VCaP (cell line): ENCODE measurements around the gene TMEM91.

Source experiments
- H3K27ac ChIP-seq: fragments of 450-650 bp; 2 replicates; pipeline ENCODE4 v1.5.1; 2017
- TF ChIP-seq, protein P1 (sequence below): fragments of 450-650 bp; conservative IDR thresholded peaks from 2 replicates; pipeline ENCODE4 v1.5.1; 2017; ENCODE audit warnings: mild to moderate bottlenecking, moderate library complexity

Gene TMEM91

DNA sequence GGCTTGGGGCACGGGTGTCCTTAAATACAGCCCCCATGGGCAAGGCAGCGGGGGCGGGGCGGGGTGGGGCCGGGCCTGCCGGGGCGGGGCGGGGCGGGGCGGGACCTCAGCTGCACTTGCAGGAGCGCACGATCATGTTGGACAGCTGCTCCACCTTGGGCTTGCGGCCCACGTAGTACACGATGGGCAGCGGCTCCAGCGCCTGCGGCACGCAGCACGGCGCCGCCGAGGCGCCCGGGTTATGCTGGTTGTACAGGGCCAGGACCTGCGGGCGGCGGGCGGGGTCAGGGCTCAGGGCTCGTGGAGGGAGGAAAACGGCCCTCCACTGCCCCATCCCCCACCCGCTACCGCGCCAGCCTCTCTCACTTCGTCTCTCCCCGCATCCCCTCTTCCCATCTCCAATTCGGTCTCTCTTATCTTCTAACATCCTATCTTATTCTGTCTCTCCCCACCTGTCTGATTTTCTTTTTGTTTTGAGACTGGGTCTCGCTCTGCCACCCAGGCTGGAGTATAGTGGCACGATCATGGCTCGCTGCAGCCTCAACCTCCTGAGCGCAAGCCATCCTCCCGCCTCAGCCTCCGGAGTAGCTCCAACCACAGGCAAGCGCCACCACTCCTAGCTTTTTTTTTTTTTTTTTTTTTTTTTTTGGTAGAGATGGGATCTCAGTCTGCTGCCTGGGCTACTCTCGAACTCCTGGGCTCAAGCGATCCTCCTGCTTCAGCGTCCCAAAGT lies 45.2 kb upstream of the TMEM91 start:
- TF ChIP-seq, protein P1, sequence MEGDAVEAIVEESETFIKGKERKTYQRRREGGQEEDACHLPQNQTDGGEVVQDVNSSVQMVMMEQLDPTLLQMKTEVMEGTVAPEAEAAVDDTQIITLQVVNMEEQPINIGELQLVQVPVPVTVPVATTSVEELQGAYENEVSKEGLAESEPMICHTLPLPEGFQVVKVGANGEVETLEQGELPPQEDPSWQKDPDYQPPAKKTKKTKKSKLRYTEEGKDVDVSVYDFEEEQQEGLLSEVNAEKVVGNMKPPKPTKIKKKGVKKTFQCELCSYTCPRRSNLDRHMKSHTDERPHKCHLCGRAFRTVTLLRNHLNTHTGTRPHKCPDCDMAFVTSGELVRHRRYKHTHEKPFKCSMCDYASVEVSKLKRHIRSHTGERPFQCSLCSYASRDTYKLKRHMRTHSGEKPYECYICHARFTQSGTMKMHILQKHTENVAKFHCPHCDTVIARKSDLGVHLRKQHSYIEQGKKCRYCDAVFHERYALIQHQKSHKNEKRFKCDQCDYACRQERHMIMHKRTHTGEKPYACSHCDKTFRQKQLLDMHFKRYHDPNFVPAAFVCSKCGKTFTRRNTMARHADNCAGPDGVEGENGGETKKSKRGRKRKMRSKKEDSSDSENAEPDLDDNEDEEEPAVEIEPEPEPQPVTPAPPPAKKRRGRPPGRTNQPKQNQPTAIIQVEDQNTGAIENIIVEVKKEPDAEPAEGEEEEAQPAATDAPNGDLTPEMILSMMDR = no peak

DNA sequence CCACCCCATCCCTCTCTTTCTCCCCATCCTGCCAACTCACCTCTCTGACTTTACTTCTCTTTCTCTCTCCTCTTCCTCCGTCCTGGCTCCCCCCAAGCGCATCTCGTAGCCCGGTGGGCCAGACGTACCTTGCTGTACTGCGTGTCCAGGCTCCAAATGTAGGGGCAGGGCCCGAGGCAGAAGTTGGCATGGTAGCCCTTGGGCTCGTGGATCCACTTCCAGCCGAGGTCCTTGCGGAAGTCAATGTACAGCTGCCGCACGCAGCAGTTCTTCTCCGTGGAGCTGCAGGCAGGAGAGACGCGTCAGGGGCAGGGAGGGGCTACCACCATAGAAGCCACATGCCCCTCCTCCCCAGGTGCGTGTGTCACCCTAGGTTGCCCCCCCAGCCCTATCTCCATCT lies 44.3 kb upstream of the TMEM91 start:
- TF ChIP-seq, protein P1 = no peak
- H3K27ac ChIP-seq = no peak overlapping the region

More for the DNA sequence above, 45.2 kb upstream of the TMEM91 start:
- H3K27ac ChIP-seq = no peak overlapping the region

DNA sequence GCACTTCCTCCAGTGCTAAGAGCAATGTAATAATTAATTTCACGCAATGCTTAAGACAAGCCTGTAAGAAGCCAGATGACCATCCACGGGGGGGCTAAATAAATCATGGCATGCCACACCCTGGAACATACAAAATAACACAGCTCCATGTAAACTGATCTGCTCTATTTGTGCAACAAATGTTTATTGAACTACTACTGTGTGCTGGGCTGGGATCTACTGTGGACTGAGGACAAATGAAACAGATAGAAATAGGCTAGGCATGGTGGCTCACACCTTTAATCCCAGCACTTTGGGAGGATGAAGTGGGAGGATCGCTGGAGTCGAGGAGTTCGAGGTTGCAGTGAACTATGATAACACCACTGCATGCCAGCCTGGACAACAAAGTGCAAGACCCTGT lies 43.9 kb upstream of the TMEM91 start:
- TF ChIP-seq, protein P1 = no peak

DNA sequence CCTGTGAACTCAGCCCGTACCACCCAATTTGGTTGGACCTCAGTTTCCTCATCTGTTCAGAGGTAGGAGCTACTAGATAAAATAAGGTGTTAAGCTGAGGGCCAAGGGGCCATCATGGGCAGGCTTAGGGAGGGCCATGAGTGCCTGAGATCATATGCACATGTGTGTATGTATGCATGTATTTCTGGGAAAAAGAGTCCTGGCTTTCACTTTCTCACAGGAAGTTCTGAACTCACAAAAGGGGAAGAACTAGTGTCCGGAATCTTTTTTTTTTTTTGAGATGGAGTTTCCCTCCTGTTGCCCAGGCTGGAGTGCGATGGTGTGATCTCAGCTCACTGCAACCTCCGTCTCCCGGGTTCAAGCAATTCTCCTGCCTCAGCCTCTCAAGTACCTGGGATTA lies 41.5 kb upstream of the TMEM91 start:
- no peak overlapping the region for H3K27ac ChIP-seq
- TF ChIP-seq, protein P1 = no peak

More for the DNA sequence above, 43.9 kb upstream of the TMEM91 start:
- no peak overlapping the region for H3K27ac ChIP-seq

DNA sequence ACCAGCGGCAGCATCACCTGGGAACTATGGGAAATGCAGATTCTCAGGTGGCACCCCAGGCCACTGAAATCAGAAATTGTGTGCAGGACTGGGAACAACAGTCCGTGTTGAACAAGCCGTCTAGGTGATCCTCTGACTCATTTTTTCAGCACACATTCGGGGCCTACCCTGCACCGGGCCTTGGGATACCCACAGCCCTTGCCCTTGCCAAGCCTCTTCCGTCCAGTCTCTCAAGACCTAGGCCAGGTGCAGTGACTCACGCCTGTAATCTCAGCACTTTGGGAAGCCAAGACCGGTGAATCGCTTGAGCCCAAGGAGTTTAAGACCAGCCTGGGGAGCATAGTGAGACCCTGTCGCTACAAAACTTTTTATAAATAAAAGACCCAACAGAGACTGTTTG lies 40.9 kb upstream of the TMEM91 start:
- no peak overlapping the region for H3K27ac ChIP-seq
- TF ChIP-seq, protein P1 = no peak

DNA sequence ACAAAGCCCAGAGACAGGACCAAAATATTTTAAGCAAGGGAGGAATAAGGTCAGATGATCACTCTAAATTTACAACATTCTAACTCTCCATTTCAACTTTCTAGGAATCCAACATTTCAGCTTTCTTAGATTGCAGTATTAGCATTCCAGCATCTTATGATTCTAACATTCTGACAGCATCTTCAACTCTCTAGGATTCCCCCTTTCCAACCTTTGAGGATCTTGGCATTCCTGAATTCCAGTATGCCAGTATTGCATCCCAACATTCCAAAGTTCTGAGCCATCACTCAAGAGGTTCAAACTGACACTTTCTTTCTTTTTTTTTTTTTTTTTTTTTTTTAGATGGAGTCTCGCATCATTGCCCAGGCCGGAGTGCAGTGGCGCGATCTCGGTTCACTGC lies 36.4 kb upstream of the TMEM91 start:
- TF ChIP-seq, protein P1 = no peak
- H3K27ac ChIP-seq = no peak overlapping the region

DNA sequence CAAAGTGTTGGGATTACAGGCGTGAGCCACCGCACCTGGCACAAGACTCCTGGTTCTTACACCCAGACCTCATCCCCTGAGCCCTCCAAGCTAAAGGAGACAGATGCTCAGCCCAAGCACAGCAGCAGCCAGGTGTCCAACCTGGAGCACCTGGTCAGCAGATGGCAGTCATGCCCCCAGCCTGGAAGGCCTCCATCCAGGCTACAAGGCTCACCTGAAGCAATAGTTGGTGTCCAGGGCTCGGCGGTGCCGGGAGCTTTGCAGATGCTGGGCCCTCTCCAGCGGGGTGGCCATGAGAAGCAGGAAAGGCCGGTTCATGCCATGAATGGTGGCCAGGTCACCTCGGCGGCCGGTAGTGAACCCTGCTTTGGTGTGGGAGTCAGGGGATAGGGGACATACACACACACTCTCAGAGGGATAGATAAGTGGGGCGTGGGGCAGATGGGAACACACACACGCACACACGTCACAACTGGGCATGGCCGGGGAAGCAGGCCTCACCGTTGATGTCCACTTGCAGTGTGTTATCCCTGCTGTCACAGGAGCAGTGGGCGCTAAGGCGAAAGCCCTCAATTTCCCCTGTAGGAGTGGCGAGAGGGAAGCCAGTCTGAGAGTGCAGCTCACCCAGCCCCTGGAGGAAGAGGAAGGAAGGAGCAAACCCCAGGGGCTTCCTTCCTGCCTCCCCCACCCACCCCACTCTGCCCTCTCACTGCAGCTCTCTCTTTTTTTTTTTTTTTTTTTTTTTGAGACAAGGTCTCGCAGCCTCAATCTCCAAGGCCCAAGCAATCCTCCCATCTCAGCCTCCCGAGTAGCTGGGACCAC lies 34.5 kb upstream of the TMEM91 start:
- TF ChIP-seq, protein P1 = peak; percentile 87
- H3K27ac ChIP-seq = no peak overlapping the region
